Motor neuron (in vitro differentiated cells): ENCODE data around the gene STAG3. TPM values are rescaled to one million over a fixed set of nuclear protein-coding genes. Genes with fewer than 3 reads are reported as not detected.

Source experiments
- ATAC-seq, 8 experiments: fragments of 200-7000 bp; cut with Tn5 transposase; replicated peaks in 6 of 8; 2 replicates each; pipeline ENCODE4 v1.8.0; 2021; ENCODE audit warnings: mild to moderate bottlenecking in 8 of 8, moderate library complexity in 8 of 8
- H3K27ac ChIP-seq, 2 donors: fragments of 250-450 bp; sonication (Bioruptor Pico); 2 replicates each; pipeline ENCODE4 v1.9.0; 2021; ENCODE audit warnings: antibody characterized with exemption in 2 of 2, mild to moderate bottlenecking in 2 of 2, moderate library complexity in 1 of 2
- H3K4me1 ChIP-seq, 2 donors: fragments of 250-450 bp; sonication (Bioruptor Pico); replicated peaks in 1 of 2; 2 replicates each; pipeline ENCODE4 v1.6.1; 2021; ENCODE audit warnings: antibody characterized with exemption in 2 of 2, mild to moderate bottlenecking in 2 of 2, moderate library complexity in 1 of 2
- H3K4me3 ChIP-seq, 5 donors: fragments of 250-450 bp; sonication (Bioruptor Pico); 2 replicates each; pipeline ENCODE4 v1.9.0; 2021; ENCODE audit warnings: antibody characterized with exemption in 5 of 5, mild to moderate bottlenecking in 5 of 5, moderate library complexity in 4 of 5
- WGBS, 10 experiments: fragments of 450-650 bp; shearing (Covaris generic); methylation state at CpG; one replicate each; pipeline ENCODE4 v1.0.0; 2022; 5-methylcytosine and 5-hydroxymethylcytosine counted together
- in situ Hi-C, 9 experiments: fragments of 400-800 bp; cut with MboI; loops; one replicate each; pipeline ENCODE4 v1.15.0; 2021; ENCODE audit warnings: low sequenced_read_pairs in 9 of 9, low pct_unique_long_range_greater_than_20kb in 2 of 9; ENCODE audit not compliant: unreplicated experiment in 9 of 9
- total RNA-seq, 8 experiments: library from RNA; unstranded; fragments of 300-600 nt; gene quantifications; 2 replicates each; pipeline versions ENCODE4 v1.2.3 to v1.2.4, GENCODE V29; 2022

The STAG3 gene
- total RNA-seq, 8 experiments from 2014 or later: 2.1 to 18.0 (median 7.5) TPM

GRCh38 chr7:100147278-100147677 lies 30.4 kb upstream of the STAG3 start:
- in situ Hi-C loops: loop anchor here in 1 of 9 experiments (10.0 kb wide), 1 partner anchor 68 kb away; the partner anchor contains the start of gene PVRIG
- no peak for ATAC-seq
- Histone ChIP-seq H3K27ac (no peak overlapping the region), H3K4me1 (peaks cover 7 to 9% of the 10 kb centered on the region in 2 donors), H3K4me3 (no peak overlapping the region)
- 70 to 100% (median 100%) methylated on average over 2 of the region's 2 CpGs; no CpG with 5 or more reads in 5 of the 10 experiments for WGBS, 10 experiments

- H3K27ac ChIP-seq: peak overlapping the region; percentile 63 to 74
- in situ Hi-C loops: loop anchor here in 1 of 9 experiments (10.0 kb wide), 1 partner anchor 67 kb away; the partner anchor contains the start of gene PVRIG
- peaks cover 7 to 9% of the 10 kb centered on the region in 2 donors for H3K4me1 ChIP-seq
- WGBS, 10 experiments: 6 to 100% (median 59%) methylated on average over 2 to 14 of the region's 14 CpGs; no CpG with 5 or more reads in 2 of the 10 experiments
- ATAC-seq: peak in 1 of 8 experiments; percentile 6
- peak overlapping the region; percentile 20 to 78 (median 29) for H3K4me3 ChIP-seq
These were observed 29.5 kb upstream of the STAG3 start for GRCh38 chr7:100148225-100148558.

GRCh38 chr7:100148559-100149328 lies 29.0 kb upstream of the STAG3 start, which contains the start of gene LAMTOR4:
LAMTOR4 (plus strand) TSS chr7:100148918; CDS start chr7:100148973, 55 bp downstream.
- peak; percentile 97 to 98 (median 98) for ATAC-seq
- Histone ChIP-seq H3K4me1 (peaks cover 7 to 9% of the 10 kb centered on the region in 2 donors), H3K27ac (peak within 1 kb of the TSS; percentile 78 to 80), H3K4me3 (peak within 1 kb of the TSS; percentile 68 to 90 (median 73))
- in situ Hi-C loops: loop anchor here in 1 of 9 experiments (10.0 kb wide), 1 partner anchor 66 kb away; the partner anchor contains the start of gene PVRIG
- 0 to 1% (median 0%) methylated on average over 1 to 14 of the region's 46 CpGs; no CpG with 5 or more reads in 6 of the 10 experiments for whole genome bisulfite sequencing, 10 experiments

- in situ Hi-C loops: no loop called here
- Histone ChIP-seq H3K27ac (no peak overlapping the region), H3K4me3 (no peak overlapping the region), H3K4me1 (peaks cover 11 to 15% of the 10 kb centered on the region in 2 donors)
- no peak for ATAC-seq
These were observed 25.3 kb upstream of the STAG3 start for GRCh38 chr7:100152404-100152803.

- Histone ChIP-seq H3K4me3 (no peak overlapping the region), H3K4me1 (peaks cover 12 to 18% of the 10 kb centered on the region in 2 donors), H3K27ac (no peak overlapping the region)
- WGBS, 10 experiments: 60 to 100% (median 88%) methylated on average over 1 to 11 of the region's 18 CpGs; no CpG with 5 or more reads in 2 of the 10 experiments
- ATAC-seq: no peak
- in situ Hi-C loops: no loop called here
These were observed 24.6 kb upstream of the STAG3 start for GRCh38 chr7:100152937-100153666.

- Histone ChIP-seq H3K4me3 (no peak overlapping the region), H3K4me1 (peaks cover 10 to 16% of the 10 kb centered on the region in 2 donors), H3K27ac (no peak overlapping the region)
- no peak for ATAC-seq
- in situ Hi-C loops: no loop called here
- WGBS, 10 experiments: 80 to 100% (median 94%) methylated on average over 1 to 3 of the region's 16 CpGs; no CpG with 5 or more reads in 4 of the 10 experiments
These were observed 23.8 kb upstream of the STAG3 start for GRCh38 chr7:100153708-100154535.

GRCh38 chr7:100154651-100155491 lies 22.8 kb upstream of the STAG3 start:
- Histone ChIP-seq H3K4me1 (peaks cover 7 to 12% of the 10 kb centered on the region in 2 donors), H3K27ac (no peak overlapping the region), H3K4me3 (no peak overlapping the region)
- 40 to 81% (median 59%) methylated on average over 1 to 9 of the region's 30 CpGs; no CpG with 5 or more reads in 6 of the 10 experiments for WGBS, 10 experiments
- in situ Hi-C loops: no loop called here
- ATAC-seq: no peak

- ATAC-seq: no peak
- WGBS, 10 experiments: 83 to 99% (median 90%) methylated on average over 2 to 15 of the region's 20 CpGs; no CpG with 5 or more reads in 2 of the 10 experiments
- Histone ChIP-seq H3K4me3 (no peak overlapping the region), H3K27ac (no peak overlapping the region), H3K4me1 (peaks cover 6 to 10% of the 10 kb centered on the region in 2 donors)
- in situ Hi-C loops: no loop called here
These were observed 22.0 kb upstream of the STAG3 start for GRCh38 chr7:100155553-100156317.

GRCh38 chr7:100156331-100157068 lies 21.2 kb upstream of the STAG3 start:
- Histone ChIP-seq H3K4me1 (peaks cover 6 to 10% of the 10 kb centered on the region in 2 donors), H3K4me3 (no peak overlapping the region), H3K27ac (no peak overlapping the region)
- ATAC-seq: no peak
- 80 to 100% (median 91%) methylated on average over 1 to 13 of the region's 16 CpGs; no CpG with 5 or more reads in 4 of the 10 experiments for WGBS, 10 experiments
- in situ Hi-C loops: no loop called here

- Histone ChIP-seq H3K27ac (no peak overlapping the region), H3K4me3 (peak overlapping the region in 2 of 5 donors; percentile 69 to 93), H3K4me1 (peaks cover 6 to 10% of the 10 kb centered on the region in 2 donors)
- no peak for ATAC-seq
- in situ Hi-C loops: no loop called here
- WGBS, 10 experiments: 40 to 100% (median 90%) methylated on average over 1 to 2 of the region's 5 CpGs; no CpG with 5 or more reads in 7 of the 10 experiments
These were observed 20.7 kb upstream of the STAG3 start for GRCh38 chr7:100157069-100157333.
